ENCODE measurements around the gene ZXDC. TPM values are rescaled to one million over a fixed set of nuclear protein-coding genes. Genes with fewer than 3 reads are reported as not detected.

ZXDC gene
- total RNA-seq, 4 donors from 2014 or later = 37.5 to 62.0 (median 52.3) TPM

- TF ChIP-seq POLR2A (IDR thresholded peaks at IDR 0.05) (no peak), CTCF (IDR thresholded peaks at IDR 0.05) (no peak)
- H3K4me3 ChIP-seq (ENCODE audit: low read depth, poor library complexity, severe bottlenecking) = no peak overlapping the region
- intact Hi-C loops (cut with DNase I; ENCODE audit: low total_unique reads) = no loop called here
- WGBS, 2 donors = 90 to 91% methylated on average over 3 of the region's 3 CpGs
- DNase-seq (ENCODE audit: low spot score in 2 of 2) = no peak
Observed at GRCh38 chr3:126484148-126484547, 8.5 kb upstream of the ZXDC start.

GRCh38 chr3:126483321-126483761, 7.7 kb upstream of the ZXDC start:
- TF ChIP-seq POLR2A (IDR thresholded peaks at IDR 0.05) (no peak), CTCF (IDR thresholded peaks at IDR 0.05) (no peak)
- no peak overlapping the region for H3K4me3 ChIP-seq (ENCODE audit: low read depth, poor library complexity, severe bottlenecking)
- intact Hi-C loops (cut with DNase I; ENCODE audit: low total_unique reads) = no loop called here
- 91 to 94% methylated on average over 11 to 13 of the region's 14 CpGs for WGBS, 2 donors
- no peak for DNase-seq (ENCODE audit: low spot score in 2 of 2)

GRCh38 chr3:126482503-126483255, 7.0 kb upstream of the ZXDC start:
- H3K4me3 ChIP-seq (ENCODE audit: low read depth, poor library complexity, severe bottlenecking) = no peak overlapping the region
- 91 to 93% methylated on average over 15 of the region's 15 CpGs for WGBS, 2 donors
- no peak for TF ChIP-seq CTCF (IDR thresholded peaks at IDR 0.05)
- TF ChIP-seq POLR2A (IDR thresholded peaks at IDR 0.05) = no peak
- intact Hi-C loops (cut with DNase I; ENCODE audit: low total_unique reads) = no loop called here
- DNase-seq (ENCODE audit: low spot score in 2 of 2) = no peak

GRCh38 chr3:126481808-126482502, 6.3 kb upstream of the ZXDC start:
- WGBS, 2 donors = 76 to 85% methylated on average over 15 to 16 of the region's 16 CpGs
- H3K4me3 ChIP-seq (ENCODE audit: low read depth, poor library complexity, severe bottlenecking) = no peak overlapping the region
- no peak for DNase-seq (ENCODE audit: low spot score in 2 of 2)
- TF ChIP-seq POLR2A (IDR thresholded peaks at IDR 0.05) = no peak
- TF ChIP-seq CTCF (IDR thresholded peaks at IDR 0.05) = no peak
- intact Hi-C loops (cut with DNase I; ENCODE audit: low total_unique reads) = no loop called here

- no peak overlapping the region for H3K4me3 ChIP-seq (ENCODE audit: low read depth, poor library complexity, severe bottlenecking)
- WGBS, 2 donors = 73 to 81% methylated on average over 8 of the region's 8 CpGs
- TF ChIP-seq POLR2A (IDR thresholded peaks at IDR 0.05) = no peak
- TF ChIP-seq CTCF (IDR thresholded peaks at IDR 0.05) = no peak
- DNase-seq (ENCODE audit: low spot score in 2 of 2) = no peak
- intact Hi-C loops (cut with DNase I; ENCODE audit: low total_unique reads) = no loop called here
Observed at GRCh38 chr3:126480861-126481260, 5.2 kb upstream of the ZXDC start.

All from lower leg skin (tissue), 4 donors.